ENCODE data around the gene EP300. TPM values are rescaled to one million over a fixed set of nuclear protein-coding genes. Genes with fewer than 3 reads are reported as not detected.

Gene EP300
- total RNA-seq, 4 donors from 2014 or later: 72.9 to 163 (median 120) TPM

DNA sequence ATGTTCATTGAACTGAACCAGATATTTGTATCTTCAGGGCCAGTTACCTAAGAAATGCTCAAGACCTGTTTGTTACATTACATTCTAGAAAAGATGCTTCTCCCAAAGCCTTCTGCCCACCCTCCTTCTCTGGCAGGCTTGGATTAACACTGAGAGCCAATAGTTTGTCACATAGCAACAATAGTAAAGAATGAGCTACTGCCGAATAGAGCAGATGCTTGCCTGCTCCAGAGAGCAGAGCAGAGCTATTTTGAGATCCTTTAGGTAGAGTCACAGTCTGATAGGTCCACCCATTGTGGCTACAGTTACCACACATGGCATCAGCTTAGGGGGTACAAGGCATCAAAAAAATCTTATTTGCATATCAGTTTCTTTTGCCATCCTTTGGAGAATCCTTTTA is 13.5 kb upstream of the EP300 start:
- Histone ChIP-seq H3K4me1 (no peaks in the 10 kb centered on the region), H3K27ac (no peak overlapping the region), H3K27me3 (no peaks in the 10 kb centered on the region), H3K36me3 (no peaks in the 10 kb centered on the region), H3K9me3 (no peaks in the 10 kb centered on the region), H3K4me3 (replicated peaks in 1 of 3) (no peak overlapping the region)
- intact Hi-C loops (cut with DNase I): loop anchor here (5.0 kb wide), 1 partner anchor 52 kb away; no protein-coding TSS in a partner anchor
- TF ChIP-seq, protein P1, sequence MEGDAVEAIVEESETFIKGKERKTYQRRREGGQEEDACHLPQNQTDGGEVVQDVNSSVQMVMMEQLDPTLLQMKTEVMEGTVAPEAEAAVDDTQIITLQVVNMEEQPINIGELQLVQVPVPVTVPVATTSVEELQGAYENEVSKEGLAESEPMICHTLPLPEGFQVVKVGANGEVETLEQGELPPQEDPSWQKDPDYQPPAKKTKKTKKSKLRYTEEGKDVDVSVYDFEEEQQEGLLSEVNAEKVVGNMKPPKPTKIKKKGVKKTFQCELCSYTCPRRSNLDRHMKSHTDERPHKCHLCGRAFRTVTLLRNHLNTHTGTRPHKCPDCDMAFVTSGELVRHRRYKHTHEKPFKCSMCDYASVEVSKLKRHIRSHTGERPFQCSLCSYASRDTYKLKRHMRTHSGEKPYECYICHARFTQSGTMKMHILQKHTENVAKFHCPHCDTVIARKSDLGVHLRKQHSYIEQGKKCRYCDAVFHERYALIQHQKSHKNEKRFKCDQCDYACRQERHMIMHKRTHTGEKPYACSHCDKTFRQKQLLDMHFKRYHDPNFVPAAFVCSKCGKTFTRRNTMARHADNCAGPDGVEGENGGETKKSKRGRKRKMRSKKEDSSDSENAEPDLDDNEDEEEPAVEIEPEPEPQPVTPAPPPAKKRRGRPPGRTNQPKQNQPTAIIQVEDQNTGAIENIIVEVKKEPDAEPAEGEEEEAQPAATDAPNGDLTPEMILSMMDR (IDR thresholded peaks at IDR 0.05): no peak
- TF ChIP-seq POLR2A (IDR thresholded peaks at IDR 0.05): no peak
- DNase-seq: no peak
- 50 to 57% methylated on average over 1 of the region's 1 CpG for WGBS, 2 donors

DNA sequence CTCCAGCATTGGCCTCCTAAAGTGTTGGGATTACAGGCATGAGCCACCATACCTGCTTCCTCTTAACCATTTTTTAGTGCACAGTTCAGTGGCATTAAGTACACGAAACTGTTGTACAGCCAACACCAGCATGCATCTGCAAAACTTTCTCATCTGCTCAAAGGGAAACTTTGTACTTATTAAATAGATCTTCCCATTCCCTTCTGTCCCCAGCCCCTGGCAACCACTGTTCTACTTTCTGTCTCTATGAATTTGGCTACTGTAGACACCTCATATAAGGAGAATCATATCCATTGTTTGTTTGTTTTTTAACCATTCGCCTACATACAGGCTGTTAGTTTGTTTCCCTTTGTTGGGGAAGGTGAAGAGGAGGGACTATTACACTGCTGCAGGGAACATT is 6.5 kb upstream of the EP300 start:
- H3K27me3 ChIP-seq: no peaks in the 10 kb centered on the region
- no peaks in the 10 kb centered on the region for H3K9me3 ChIP-seq
- no peak for DNase-seq
- no peak overlapping the region for H3K27ac ChIP-seq
- intact Hi-C loops (cut with DNase I): no loop called here
- H3K4me1 ChIP-seq: peaks cover 0 to 5% of the 10 kb centered on the region in 2 donors
- H3K4me3 ChIP-seq (replicated peaks in 1 of 3): no peak overlapping the region
- H3K36me3 ChIP-seq: no peaks in the 10 kb centered on the region
- no peak for TF ChIP-seq POLR2A (IDR thresholded peaks at IDR 0.05)
- TF ChIP-seq, protein P1 (IDR thresholded peaks at IDR 0.05): no peak
- 80 to 81% methylated on average over 2 of the region's 2 CpGs for WGBS, 2 donors

DNA sequence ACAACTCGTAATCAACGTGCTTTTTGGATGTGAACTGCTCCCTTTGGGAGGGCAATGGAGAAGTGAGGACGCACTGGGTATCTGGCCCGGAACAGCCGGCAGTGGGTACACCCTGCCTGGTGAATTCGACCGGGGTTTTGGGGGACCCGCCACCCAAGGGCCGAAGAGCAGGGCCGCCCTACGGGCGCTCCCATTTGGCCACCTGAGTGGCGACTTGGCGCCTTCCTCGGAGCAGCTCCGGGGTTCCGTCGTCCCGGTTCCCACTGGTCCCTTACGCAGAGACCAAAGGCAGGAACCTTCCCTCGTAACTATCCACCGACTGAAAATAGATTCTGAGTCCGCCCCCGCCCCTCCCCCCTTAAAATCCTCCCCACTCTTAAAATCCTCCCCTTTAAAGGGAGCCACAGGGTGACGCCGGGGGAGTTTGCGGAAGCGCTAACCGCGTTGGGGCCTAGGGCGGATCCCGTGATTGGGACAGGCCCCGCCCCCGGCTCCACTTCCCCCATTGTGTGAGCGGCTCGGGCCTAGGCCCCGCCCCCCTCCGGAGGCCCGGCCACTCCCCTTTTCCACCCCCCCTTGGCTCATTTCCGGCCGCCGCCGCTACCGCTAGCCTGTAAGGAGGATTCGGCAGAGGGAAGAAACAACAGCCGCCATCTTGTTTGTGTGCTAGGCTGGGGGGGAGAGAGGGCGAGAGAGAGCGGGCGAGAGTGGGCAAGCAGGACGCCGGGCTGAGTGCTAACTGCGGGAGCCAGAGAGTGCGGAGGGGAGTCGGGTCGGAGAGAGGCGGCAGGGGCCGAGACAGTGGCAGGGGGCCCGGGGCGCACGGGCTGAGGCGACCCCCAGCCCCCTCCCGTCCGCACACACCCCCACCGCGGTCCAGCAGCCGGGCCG is 1.0 kb upstream of the EP300 start:
- intact Hi-C loops (cut with DNase I): loop anchor here (2.0 to 5.0 kb wide), 2 partner anchors 69 to 141 kb away; partner anchors contain the start of gene RBX1
- Histone ChIP-seq H3K27me3 (no peaks in the 10 kb centered on the region), H3K36me3 (no peaks in the 10 kb centered on the region), H3K27ac (peak overlapping the region; percentile 99 to 100 (median 100)), H3K4me3 (replicated peaks in 1 of 3) (peak overlapping the region; percentile 78 to 92 (median 87)), H3K4me1 (peaks cover 12 to 17% of the 10 kb centered on the region in 2 donors), H3K9me3 (no peaks in the 10 kb centered on the region)
- TF ChIP-seq POLR2A (IDR thresholded peaks at IDR 0.05): peak; percentile 74 to 94
- TF ChIP-seq, protein P1 (IDR thresholded peaks at IDR 0.05): no peak
- DNase-seq: peak; percentile 99
- WGBS, 2 donors: 0 to 1% methylated on average over 32 to 36 of the region's 67 CpGs

DNA sequence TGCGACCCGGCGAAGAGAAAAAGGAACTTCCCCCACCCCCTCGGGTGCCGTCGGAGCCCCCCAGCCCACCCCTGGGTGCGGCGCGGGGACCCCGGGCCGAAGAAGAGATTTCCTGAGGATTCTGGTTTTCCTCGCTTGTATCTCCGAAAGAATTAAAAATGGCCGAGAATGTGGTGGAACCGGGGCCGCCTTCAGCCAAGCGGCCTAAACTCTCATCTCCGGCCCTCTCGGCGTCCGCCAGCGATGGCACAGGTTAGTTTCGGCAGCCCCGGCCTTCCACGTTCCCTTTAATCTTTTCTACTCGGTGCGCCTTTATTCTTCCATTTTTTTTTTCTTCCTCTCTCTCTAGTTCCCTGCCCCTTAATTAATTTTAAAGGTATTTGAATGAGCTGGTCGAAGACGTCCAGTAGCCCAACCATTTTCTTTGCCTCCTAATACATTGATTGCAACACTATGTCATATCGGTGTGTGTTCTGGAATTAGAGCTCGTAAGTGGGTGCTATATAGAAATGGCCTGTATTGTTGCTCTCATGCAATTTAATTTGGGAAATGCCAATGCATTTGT is 537 bp downstream of the EP300 start:
- peak overlapping the region; percentile 99 to 100 (median 100) for H3K27ac ChIP-seq
- WGBS, 2 donors: 1% methylated on average over 21 to 22 of the region's 31 CpGs
- TF ChIP-seq, protein P1 (IDR thresholded peaks at IDR 0.05): no peak
- no peak for TF ChIP-seq POLR2A (IDR thresholded peaks at IDR 0.05)
- H3K36me3 ChIP-seq: no peaks in the 10 kb centered on the region
- no peaks in the 10 kb centered on the region for H3K27me3 ChIP-seq
- no peaks in the 10 kb centered on the region for H3K9me3 ChIP-seq
- intact Hi-C loops (cut with DNase I): loop anchor here (2.0 to 5.0 kb wide), 2 partner anchors 71 to 142 kb away; partner anchors contain the start of gene RBX1
- peak overlapping the region; percentile 60 to 98 (median 92) for H3K4me3 ChIP-seq (replicated peaks in 1 of 3)
- peak; percentile 48 to 51 for DNase-seq
- H3K4me1 ChIP-seq: peaks cover 12 to 27% of the 10 kb centered on the region in 2 donors
